ENCODE results near the gene SLC3A2.

GRCh38 chr11:62854825-62855570, 25.7 kb upstream of the SLC3A2 start:
- TF ChIP-seq JUN (CRISPR knock-in tag; IDR thresholded peaks at IDR 0.05) (no peak), CTCF (IDR thresholded peaks at IDR 0.05) (no peak), SMAD3 (CRISPR knock-in tag; IDR thresholded peaks at IDR 0.05; ENCODE audit: borderline replicate concordance) (no peak), USF1 (CRISPR knock-in tag; IDR thresholded peaks at IDR 0.05) (peak; percentile 10; the same call in 1 of the 2 replicates), ZNF416 (CRISPR knock-in tag; IDR thresholded peaks at IDR 0.05) (peak; percentile 86; the same call in 1 of the 2 replicates), CREB1 (CRISPR knock-in tag; IDR thresholded peaks at IDR 0.05) (no peak), E2F1 (CRISPR knock-in tag; IDR thresholded peaks at IDR 0.05) (no peak)
